Keratinocyte (primary cell): ENCODE results near the gene ITGAE. TPM values are rescaled to one million over a fixed set of nuclear protein-coding genes. Genes with fewer than 3 reads are reported as not detected.

Experiments
- DNase-seq: peaks from one replicate; pipeline ENCODE4 v3.0.0-alpha.2; 2011; ENCODE audit warnings: low read depth, missing footprints, low spot score
- FAIRE-seq: peaks from 2 replicates; lab custom pipeline; 2011; peaks lifted over from hg19 to GRCh38; lab: Jason Lieb, UNC
- H2AFZ ChIP-seq: 2 replicates; pipeline ENCODE4 v1.6.0; 2012; ENCODE audit warnings: low read length, control low read depth, inconsistent platforms; ENCODE audit not compliant: control insufficient read depth
- H3K27ac ChIP-seq: 2 replicates; pipeline ENCODE4 v1.5.1; 2011; ENCODE audit warnings: low read length; ENCODE audit not compliant: control insufficient read depth, insufficient read depth
- H3K27me3 ChIP-seq: 3 replicates; pipeline ENCODE4 v1.6.0; 2011; ENCODE audit warnings: low read length; ENCODE audit not compliant: control insufficient read depth, insufficient read depth; ENCODE audit errors: extremely low read depth
- H3K36me3 ChIP-seq, 2 experiments: 2 replicates in 1 of 2; 3 replicates in 1 of 2; pipeline ENCODE4 v1.5.1; 2011; ENCODE audit warnings: low read length in 2 of 2, mild to moderate bottlenecking in 1 of 2; ENCODE audit not compliant: control insufficient read depth in 2 of 2, insufficient read depth in 2 of 2; ENCODE audit errors: extremely low read depth in 1 of 2
- H3K4me1 ChIP-seq: 3 replicates; pipeline ENCODE4 v1.5.1; 2011; ENCODE audit warnings: low read length; ENCODE audit not compliant: control insufficient read depth, insufficient read depth; ENCODE audit errors: extremely low read depth
- H3K4me2 ChIP-seq: 3 replicates; pipeline ENCODE4 v1.6.0; 2011; ENCODE audit warnings: low read depth, low read length; ENCODE audit not compliant: control insufficient read depth, insufficient read depth; ENCODE audit errors: extremely low read depth
- H3K4me3 ChIP-seq, 3 experiments: fragments of 200-600 bp in 1 of 3; sonication (generic) in 1 of 3; 2 replicates in 2 of 3; 3 replicates in 1 of 3; pipeline ENCODE4 v1.5.1; 2011 to 2016; ENCODE audit warnings: low read length in 3 of 3, mild to moderate bottlenecking in 3 of 3, control low read depth in 2 of 3, inconsistent platforms in 1 of 3, low read depth in 1 of 3, mixed read lengths in 1 of 3, mixed run types in 1 of 3, moderate library complexity in 1 of 3; ENCODE audit not compliant: control insufficient read depth in 2 of 3, insufficient read depth in 2 of 3; ENCODE audit errors: extremely low read depth in 1 of 3
- H3K79me2 ChIP-seq: 2 replicates; pipeline ENCODE4 v1.6.0; 2012; ENCODE audit warnings: low read length; ENCODE audit not compliant: control insufficient read depth, insufficient read depth
- H3K9ac ChIP-seq: 3 replicates; pipeline ENCODE4 v1.6.0; 2011; ENCODE audit warnings: low read length; ENCODE audit not compliant: control insufficient read depth, insufficient read depth; ENCODE audit errors: extremely low read depth
- H3K9me1 ChIP-seq: 3 replicates; pipeline ENCODE4 v1.6.0; 2011; ENCODE audit warnings: low read length; ENCODE audit not compliant: control insufficient read depth, insufficient read depth; ENCODE audit errors: extremely low read depth
- H3K9me3 ChIP-seq: 2 replicates; pipeline ENCODE4 v1.5.1; 2012; ENCODE audit warnings: low read depth, low read length; ENCODE audit not compliant: control insufficient read depth
- H4K20me1 ChIP-seq: 3 replicates; pipeline ENCODE4 v1.6.0; 2011; ENCODE audit warnings: low read length; ENCODE audit not compliant: control insufficient read depth, insufficient read depth; ENCODE audit errors: extremely low read depth
- CTCF ChIP-seq, 3 experiments: IDR thresholded peaks in 1 of 3; conservative IDR thresholded peaks in 1 of 3; optimal IDR thresholded peaks in 1 of 3; 2 replicates in 2 of 3; 3 replicates in 1 of 3; pipeline versions ENCODE3 to v1.5.1; 2011; ENCODE audit warnings: low read length in 3 of 3, mild to moderate bottlenecking in 3 of 3, moderate library complexity in 2 of 3, control low read depth in 1 of 3, inconsistent platforms in 1 of 3; ENCODE audit not compliant: insufficient read depth in 2 of 3; ENCODE audit errors: extremely low read depth in 1 of 3
- EZH2 ChIP-seq: IDR thresholded peaks from one replicate; pipeline ENCODE4 v1.6.1; 2012; ENCODE audit warnings: inconsistent platforms, mild to moderate bottlenecking, low read length, moderate library complexity
- dilution Hi-C: fragments of 300-500 bp; cut with MboI; formaldehyde crosslinking; loops from one replicate; pipeline ENCODE4 v1.7.0; 2020; ENCODE audit warnings: low sequenced_read_pairs; ENCODE audit not compliant: extremely low pct_ligation_motif_present
- polyA plus RNA-seq, 5 experiments: library from polyadenylated mRNA; depleted of rRNA in 3 of 5; stranded (reverse) in 3 of 5; stranded (forward) in 1 of 5; unstranded in 1 of 5; fragments of >200 nt; gene quantifications; 1 replicate in 1 of 5; 2 replicates in 3 of 5; 3 replicates in 1 of 5; pipeline versions ENCODE4 v1.2.1 to v1.2.3, GENCODE V29; 2011 to 2012; ENCODE audit warnings: missing spikeins in 2 of 5, low read depth in 1 of 5, low replicate concordance in 1 of 5

The ITGAE gene
- polyA plus RNA-seq, 1 donor (not counting 4 experiments of a cell fraction or from before 2014, with no cell fraction given), result 66.6 TPM

GRCh38 chr17:3667366-3668278 is 133.4 kb downstream of the ITGAE start:
- dilution Hi-C loops, result no loop called here
- no peak for DNase-seq
- no peak overlapping the region for H2AFZ ChIP-seq

GRCh38 chr17:3666516-3666915 is 134.5 kb downstream of the ITGAE start:
- no peaks in the 10 kb centered on the region for H3K27me3 ChIP-seq
- H3K27ac ChIP-seq, result peak overlapping the region; percentile 88
- FAIRE-seq (peak; percentile 82), DNase-seq (no peak)
- peaks cover 12% of the 10 kb centered on the region for H4K20me1 ChIP-seq
- H3K36me3 ChIP-seq, result peaks cover 22 to 30% of the 10 kb centered on the region in 2 experiments
- TF ChIP-seq CTCF (optimal IDR thresholded peaks at IDR 0.05 in 1 of 3, IDR thresholded peaks at IDR 0.05 in 1 of 3, conservative IDR thresholded peaks at IDR 0.05 in 1 of 3; ENCODE audit: extremely low read depth in 1 of 3, insufficient read depth in 2 of 3, low read length in 3 of 3), result no peak
- no peak for TF ChIP-seq EZH2
- H3K79me2 ChIP-seq, result peaks cover 50% of the 10 kb centered on the region
- dilution Hi-C loops, result no loop called here
- peak overlapping the region; percentile 100 for H3K4me2 ChIP-seq
- peaks cover 5% of the 10 kb centered on the region for H3K9me1 ChIP-seq
- H2AFZ ChIP-seq, result no peak overlapping the region
- peak overlapping the region; percentile 96 to 99 (median 98) for H3K4me3 ChIP-seq
- no peaks in the 10 kb centered on the region for H3K9me3 ChIP-seq
- H3K4me1 ChIP-seq, result peaks cover 30% of the 10 kb centered on the region
- H3K9ac ChIP-seq, result peak overlapping the region; percentile 41

More at GRCh38 chr17:3667366-3668278, 133.4 kb downstream of the ITGAE start:
- no peaks in the 10 kb centered on the region for H3K27me3 ChIP-seq
- TF ChIP-seq EZH2 (no peak), CTCF (optimal IDR thresholded peaks at IDR 0.05 in 1 of 3, IDR thresholded peaks at IDR 0.05 in 1 of 3, conservative IDR thresholded peaks at IDR 0.05 in 1 of 3; ENCODE audit: extremely low read depth in 1 of 3, insufficient read depth in 2 of 3, low read length in 3 of 3) (peak in 1 of 3 experiments; percentile 29)
- peak overlapping the region; percentile 96 for H3K9ac ChIP-seq
- peak; percentile 29 for FAIRE-seq
- peaks cover 21 to 31% of the 10 kb centered on the region in 2 experiments for H3K36me3 ChIP-seq
- peak overlapping the region; percentile 100 for H3K4me2 ChIP-seq
- no peaks in the 10 kb centered on the region for H3K9me3 ChIP-seq
- H3K4me3 ChIP-seq, result peak overlapping the region; percentile 96 to 99 (median 98)
- H3K9me1 ChIP-seq, result peaks cover 5% of the 10 kb centered on the region
- H3K4me1 ChIP-seq, result peaks cover 30% of the 10 kb centered on the region
- peaks cover 50% of the 10 kb centered on the region for H3K79me2 ChIP-seq
- H4K20me1 ChIP-seq, result peaks cover 12% of the 10 kb centered on the region
- peak overlapping the region; percentile 88 for H3K27ac ChIP-seq
